B cell (primary cell): ENCODE measurements around the gene PRKN.

Experiments used
- EZH2 ChIP-seq: IDR thresholded peaks from 2 replicates; pipeline ENCODE4 v1.6.1; 2012; ENCODE audit warnings: borderline replicate concordance, low read depth, mild to moderate bottlenecking, moderate library complexity, low read length; ENCODE audit not compliant: insufficient read depth, poor library complexity, severe bottlenecking
- TF ChIP-seq, protein P1 (sequence below): fragments of 200-600 bp; IDR thresholded peaks from one replicate; pipeline ENCODE4 v1.8.0; 2022; ENCODE audit warnings: antibody characterized with exemption, mild to moderate bottlenecking

DNA sequence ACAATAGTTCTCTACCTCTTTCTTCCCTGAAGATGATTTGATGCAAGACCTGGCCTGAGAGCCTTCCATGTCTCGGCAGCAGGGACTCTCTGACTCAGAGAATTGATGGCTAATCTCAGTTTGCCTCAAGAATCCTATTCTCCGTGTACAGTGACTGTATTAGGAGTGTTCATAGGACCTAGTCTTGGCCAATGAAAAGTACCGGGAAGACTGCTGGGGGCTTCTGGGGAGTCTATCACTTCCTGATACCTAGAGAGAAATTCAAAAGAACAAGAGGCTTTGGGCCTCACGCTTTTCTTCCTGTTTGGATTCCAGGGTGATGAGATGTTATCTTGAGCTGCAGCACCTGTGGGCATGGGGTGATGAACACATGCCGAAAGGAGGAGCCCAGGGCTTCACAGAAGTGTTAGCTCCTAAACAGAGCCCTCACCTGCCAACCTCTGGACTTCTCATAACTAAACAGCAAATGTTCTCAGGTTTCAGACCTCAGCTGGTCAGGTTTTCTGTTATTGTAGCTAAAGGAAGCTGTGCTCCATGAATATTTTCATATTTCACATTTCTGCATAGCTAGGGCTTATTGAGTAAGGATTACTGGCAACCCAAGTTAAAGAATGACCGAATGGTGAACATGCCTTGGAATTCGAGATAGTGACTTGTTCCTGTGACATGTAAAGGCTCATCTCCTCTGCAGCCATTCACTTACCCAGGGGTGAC lies 1130.6 kb downstream of the PRKN start:
- TF ChIP-seq, protein P1, sequence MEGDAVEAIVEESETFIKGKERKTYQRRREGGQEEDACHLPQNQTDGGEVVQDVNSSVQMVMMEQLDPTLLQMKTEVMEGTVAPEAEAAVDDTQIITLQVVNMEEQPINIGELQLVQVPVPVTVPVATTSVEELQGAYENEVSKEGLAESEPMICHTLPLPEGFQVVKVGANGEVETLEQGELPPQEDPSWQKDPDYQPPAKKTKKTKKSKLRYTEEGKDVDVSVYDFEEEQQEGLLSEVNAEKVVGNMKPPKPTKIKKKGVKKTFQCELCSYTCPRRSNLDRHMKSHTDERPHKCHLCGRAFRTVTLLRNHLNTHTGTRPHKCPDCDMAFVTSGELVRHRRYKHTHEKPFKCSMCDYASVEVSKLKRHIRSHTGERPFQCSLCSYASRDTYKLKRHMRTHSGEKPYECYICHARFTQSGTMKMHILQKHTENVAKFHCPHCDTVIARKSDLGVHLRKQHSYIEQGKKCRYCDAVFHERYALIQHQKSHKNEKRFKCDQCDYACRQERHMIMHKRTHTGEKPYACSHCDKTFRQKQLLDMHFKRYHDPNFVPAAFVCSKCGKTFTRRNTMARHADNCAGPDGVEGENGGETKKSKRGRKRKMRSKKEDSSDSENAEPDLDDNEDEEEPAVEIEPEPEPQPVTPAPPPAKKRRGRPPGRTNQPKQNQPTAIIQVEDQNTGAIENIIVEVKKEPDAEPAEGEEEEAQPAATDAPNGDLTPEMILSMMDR = no peak
- TF ChIP-seq EZH2 = no peak
